Mammary epithelial cell (primary cell): ENCODE data around the gene DNER.

ENCODE experiments used
- EZH2 ChIP-seq: IDR thresholded peaks from 2 replicates; pipeline ENCODE4 v1.6.1; 2012; ENCODE audit warnings: low read length, inconsistent platforms, borderline replicate concordance
- TF ChIP-seq, protein P1 (sequence below), 2 donors: IDR thresholded peaks in 1 of 2; conservative IDR thresholded peaks in 1 of 2; 2 replicates each; pipeline ENCODE4 v1.5.1; 2011 to 2012; ENCODE audit warnings: inconsistent platforms in 2 of 2, low read length in 2 of 2, mild to moderate bottlenecking in 2 of 2, control low read depth in 1 of 2, low read depth in 1 of 2; ENCODE audit not compliant: insufficient read depth in 1 of 2; ENCODE audit errors: extremely low read depth in 1 of 2

DNA sequence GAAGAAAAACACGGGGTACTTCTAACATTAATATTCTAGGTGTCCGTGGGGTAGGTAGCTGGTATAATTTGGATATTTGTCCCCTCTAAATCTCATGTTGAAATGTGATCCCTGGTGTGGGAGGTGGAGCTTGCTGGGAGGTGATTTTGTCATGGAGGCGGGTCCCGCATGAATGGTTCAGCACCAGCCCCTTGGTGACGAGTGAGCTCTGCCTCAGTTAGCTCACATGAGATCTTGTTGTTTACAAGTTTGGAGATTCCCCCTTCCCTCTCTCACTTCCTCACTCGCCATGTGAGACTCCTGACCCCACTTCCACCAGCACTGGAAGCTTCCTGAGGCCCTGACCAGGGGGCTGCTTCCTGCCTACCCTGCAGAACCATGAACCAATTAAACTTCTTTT lies 35.4 kb upstream of the DNER start:
- TF ChIP-seq, protein P1, sequence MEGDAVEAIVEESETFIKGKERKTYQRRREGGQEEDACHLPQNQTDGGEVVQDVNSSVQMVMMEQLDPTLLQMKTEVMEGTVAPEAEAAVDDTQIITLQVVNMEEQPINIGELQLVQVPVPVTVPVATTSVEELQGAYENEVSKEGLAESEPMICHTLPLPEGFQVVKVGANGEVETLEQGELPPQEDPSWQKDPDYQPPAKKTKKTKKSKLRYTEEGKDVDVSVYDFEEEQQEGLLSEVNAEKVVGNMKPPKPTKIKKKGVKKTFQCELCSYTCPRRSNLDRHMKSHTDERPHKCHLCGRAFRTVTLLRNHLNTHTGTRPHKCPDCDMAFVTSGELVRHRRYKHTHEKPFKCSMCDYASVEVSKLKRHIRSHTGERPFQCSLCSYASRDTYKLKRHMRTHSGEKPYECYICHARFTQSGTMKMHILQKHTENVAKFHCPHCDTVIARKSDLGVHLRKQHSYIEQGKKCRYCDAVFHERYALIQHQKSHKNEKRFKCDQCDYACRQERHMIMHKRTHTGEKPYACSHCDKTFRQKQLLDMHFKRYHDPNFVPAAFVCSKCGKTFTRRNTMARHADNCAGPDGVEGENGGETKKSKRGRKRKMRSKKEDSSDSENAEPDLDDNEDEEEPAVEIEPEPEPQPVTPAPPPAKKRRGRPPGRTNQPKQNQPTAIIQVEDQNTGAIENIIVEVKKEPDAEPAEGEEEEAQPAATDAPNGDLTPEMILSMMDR (conservative IDR thresholded peaks at IDR 0.05 in 1 of 2, IDR thresholded peaks at IDR 0.05 in 1 of 2; ENCODE audit: extremely low read depth in 1 of 2, insufficient read depth in 1 of 2, low read depth in 1 of 2, low read length in 2 of 2): no peak
- TF ChIP-seq EZH2: no peak
